Measurements from ENCODE around the gene RANGAP1. TPM values are rescaled to one million over a fixed set of nuclear protein-coding genes. Genes with fewer than 3 reads are reported as not detected.

The RANGAP1 gene
- total and polyA plus RNA-seq, 2 of the 13 experiments (the other 11 are each of a cell fraction or from before 2014, with no cell fraction given), result 51.8 to 83.9 TPM

DNA sequence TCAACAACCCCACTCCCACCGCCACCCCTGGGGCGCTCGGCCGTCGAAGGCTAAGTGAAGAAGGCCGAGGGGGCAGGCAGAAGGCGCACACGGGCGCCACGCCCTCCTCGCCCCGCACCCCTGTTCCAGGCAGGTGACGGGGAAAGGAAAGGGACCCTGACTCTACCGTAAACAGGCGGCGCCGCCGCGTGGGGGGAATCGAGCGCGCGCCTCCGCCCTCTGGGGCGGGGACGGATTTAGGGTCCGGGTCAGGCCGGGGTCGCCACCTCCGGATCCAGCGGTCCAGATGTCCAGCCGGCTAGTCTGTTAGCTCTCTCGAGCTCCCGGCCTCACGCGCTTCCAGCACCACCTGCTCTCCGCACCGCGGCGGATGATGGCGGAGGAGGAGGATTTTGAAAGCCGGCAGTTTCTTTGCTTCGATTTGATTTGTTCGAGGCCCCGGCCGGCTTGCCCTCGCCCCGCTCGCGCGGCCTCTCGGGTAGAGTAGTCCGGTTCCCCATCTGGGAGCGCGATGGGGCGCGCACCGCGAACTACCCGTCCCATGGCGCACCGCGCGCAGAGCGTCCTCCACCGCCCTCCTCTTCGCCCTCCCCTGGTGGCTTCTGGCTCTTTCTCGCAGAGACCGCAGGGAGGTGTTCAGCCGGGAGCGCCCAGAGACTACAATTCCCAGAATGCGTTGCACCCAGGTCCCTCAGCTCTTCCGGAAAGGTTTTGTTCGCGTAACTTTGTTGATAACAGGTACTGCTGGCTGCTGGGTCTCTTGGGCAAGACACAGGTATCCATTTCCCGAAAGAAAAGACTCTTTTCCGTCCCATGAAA, at the start of gene RANGAP1 (continued):
- TF ChIP-seq TRAFD1 (CRISPR knock-in tag; IDR thresholded peaks at IDR 0.05; ENCODE audit: borderline replicate concordance) (peak; percentile 52; the same call in 1 of the 2 replicates), ZNF496 (CRISPR knock-in tag; IDR thresholded peaks at IDR 0.05; ENCODE audit: insufficient replicate concordance) (no peak), ZNF567 (CRISPR knock-in tag; IDR thresholded peaks at IDR 0.05; ENCODE audit: borderline replicate concordance) (no peak), ATM (IDR thresholded peaks at IDR 0.05; ENCODE audit: borderline replicate concordance) (no peak), PAX8 (CRISPR knock-in tag; IDR thresholded peaks at IDR 0.05; ENCODE audit: borderline replicate concordance) (no peak), HNRNPK (IDR thresholded peaks at IDR 0.05; ENCODE audit: low read depth, low read length, poor library complexity, severe bottlenecking) (peak; percentile 40), E2F5 (CRISPR knock-in tag; conservative IDR thresholded peaks at IDR 0.05) (no peak; the same call in 1 of the 2 replicates), SAP130 (CRISPR knock-in tag; IDR thresholded peaks at IDR 0.05; ENCODE audit: low read depth) (peak; percentile 80), MXI1 (IDR thresholded peaks at IDR 0.05; ENCODE audit: borderline replicate concordance, low read depth, low read length) (peak; percentile 86; the same call in 2 of the 3 replicates), KMT2A (CRISPR knock-in tag; IDR thresholded peaks at IDR 0.05) (no peak; the same call in none of the 2 replicates), MIER3 (CRISPR knock-in tag; IDR thresholded peaks at IDR 0.05; ENCODE audit: borderline replicate concordance) (0 out of 2 replicates have a peak, but pooled peaks have one; percentile 32), HDAC2 (CRISPR knock-in tag; IDR thresholded peaks at IDR 0.05) (peak; percentile 48), ZNF570 (CRISPR knock-in tag; IDR thresholded peaks at IDR 0.05; ENCODE audit: borderline replicate concordance) (no peak), ZBTB3 (CRISPR knock-in tag; IDR thresholded peaks at IDR 0.05; ENCODE audit: borderline replicate concordance, low read depth) (no peak), ZNF326 (CRISPR knock-in tag; IDR thresholded peaks at IDR 0.05; ENCODE audit: borderline replicate concordance) (no peak), ZSCAN9 (CRISPR knock-in tag; IDR thresholded peaks at IDR 0.05; ENCODE audit: borderline replicate concordance) (no peak), RNF2 (conservative IDR thresholded peaks at IDR 0.05; ENCODE audit: low read depth) (0 out of 2 replicates have a peak, but pooled peaks have one; percentile 19), ZNF674 (CRISPR knock-in tag; IDR thresholded peaks at IDR 0.05; ENCODE audit: low read depth) (no peak)
- TF ChIP-seq, protein P1, sequence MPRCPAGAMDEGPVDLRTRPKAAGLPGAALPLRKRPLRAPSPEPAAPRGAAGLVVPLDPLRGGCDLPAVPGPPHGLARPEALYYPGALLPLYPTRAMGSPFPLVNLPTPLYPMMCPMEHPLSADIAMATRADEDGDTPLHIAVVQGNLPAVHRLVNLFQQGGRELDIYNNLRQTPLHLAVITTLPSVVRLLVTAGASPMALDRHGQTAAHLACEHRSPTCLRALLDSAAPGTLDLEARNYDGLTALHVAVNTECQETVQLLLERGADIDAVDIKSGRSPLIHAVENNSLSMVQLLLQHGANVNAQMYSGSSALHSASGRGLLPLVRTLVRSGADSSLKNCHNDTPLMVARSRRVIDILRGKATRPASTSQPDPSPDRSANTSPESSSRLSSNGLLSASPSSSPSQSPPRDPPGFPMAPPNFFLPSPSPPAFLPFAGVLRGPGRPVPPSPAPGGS (CRISPR knock-in tag; IDR thresholded peaks at IDR 0.05), result 0 out of 2 replicates have a peak, but pooled peaks have one; percentile 21
- TF ChIP-seq, protein P2, sequence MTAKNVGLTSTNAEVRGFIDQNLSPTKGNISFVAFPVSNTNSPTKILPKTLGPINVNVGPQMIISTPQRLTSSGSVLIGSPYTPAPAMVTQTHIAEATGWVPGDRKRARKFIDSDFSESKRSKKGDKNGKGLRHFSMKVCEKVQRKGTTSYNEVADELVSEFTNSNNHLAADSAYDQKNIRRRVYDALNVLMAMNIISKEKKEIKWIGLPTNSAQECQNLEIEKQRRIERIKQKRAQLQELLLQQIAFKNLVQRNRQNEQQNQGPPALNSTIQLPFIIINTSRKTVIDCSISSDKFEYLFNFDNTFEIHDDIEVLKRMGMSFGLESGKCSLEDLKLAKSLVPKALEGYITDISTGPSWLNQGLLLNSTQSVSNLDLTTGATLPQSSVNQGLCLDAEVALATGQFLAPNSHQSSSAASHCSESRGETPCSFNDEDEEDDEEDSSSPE (CRISPR knock-in tag; IDR thresholded peaks at IDR 0.05), result peak; percentile 85
- TF ChIP-seq, protein P3, sequence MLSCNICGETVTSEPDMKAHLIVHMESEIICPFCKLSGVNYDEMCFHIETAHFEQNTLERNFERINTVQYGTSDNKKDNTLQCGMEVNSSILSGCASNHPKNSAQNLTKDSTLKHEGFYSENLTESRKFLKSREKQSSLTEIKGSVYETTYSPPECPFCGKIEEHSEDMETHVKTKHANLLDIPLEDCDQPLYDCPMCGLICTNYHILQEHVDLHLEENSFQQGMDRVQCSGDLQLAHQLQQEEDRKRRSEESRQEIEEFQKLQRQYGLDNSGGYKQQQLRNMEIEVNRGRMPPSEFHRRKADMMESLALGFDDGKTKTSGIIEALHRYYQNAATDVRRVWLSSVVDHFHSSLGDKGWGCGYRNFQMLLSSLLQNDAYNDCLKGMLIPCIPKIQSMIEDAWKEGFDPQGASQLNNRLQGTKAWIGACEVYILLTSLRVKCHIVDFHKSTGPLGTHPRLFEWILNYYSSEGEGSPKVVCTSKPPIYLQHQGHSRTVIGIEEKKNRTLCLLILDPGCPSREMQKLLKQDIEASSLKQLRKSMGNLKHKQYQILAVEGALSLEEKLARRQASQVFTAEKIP (CRISPR knock-in tag; IDR thresholded peaks at IDR 0.05; ENCODE audit: borderline replicate concordance), result no peak
